NCI-H524 (cell line): Measurements from ENCODE around the gene AIG1.
"Not testable (repeated sequence)": the region's sequence is repeated elsewhere in the genome, so short reads cannot be mapped to it uniquely, and the experiment has no call there.

Experiments used
- DNase-seq, 2 experiments: peaks; one replicate each; lab custom pipeline; 2025; lab: John Stamatoyannopoulos, UW

Gene AIG1

GRCh38 chr6:143058987-143059386 is 1.7 kb upstream of the AIG1 start:
- DNase-seq: peak in 1 of 2 experiments; percentile 42

- peak in 1 of 2 experiments; percentile 28 for DNase-seq
These were observed 881 bp upstream of the AIG1 start for GRCh38 chr6:143059663-143060353.

GRCh38 chr6:143060354-143060805 is 309 bp upstream of the AIG1 start:
- DNase-seq: peak; percentile 36 to 78

GRCh38 chr6:143061597-143062385 is 1.1 kb downstream of the AIG1 start:
- no peak for DNase-seq

- DNase-seq: no peak
These were observed 1.9 kb downstream of the AIG1 start for GRCh38 chr6:143062551-143062950.

- no peak for DNase-seq
These were observed 2.9 kb downstream of the AIG1 start for GRCh38 chr6:143063631-143064030.

- no peak for DNase-seq
These were observed 3.6 kb downstream of the AIG1 start for GRCh38 chr6:143064271-143064670.

- no peak for DNase-seq
These were observed 4.4 kb downstream of the AIG1 start for GRCh38 chr6:143064951-143065683.

- DNase-seq: no peak
These were observed 7.3 kb downstream of the AIG1 start for GRCh38 chr6:143068001-143068400.

- DNase-seq: no peak
These were observed 13.4 kb downstream of the AIG1 start for GRCh38 chr6:143074101-143074500.

GRCh38 chr6:143074670-143075318 is 14.1 kb downstream of the AIG1 start:
- DNase-seq: no peak

GRCh38 chr6:143078468-143079324 is 18.0 kb downstream of the AIG1 start:
- DNase-seq: no peak

- DNase-seq: no peak
These were observed 18.6 kb downstream of the AIG1 start for GRCh38 chr6:143079325-143079640.

GRCh38 chr6:143082274-143082673 is 21.6 kb downstream of the AIG1 start:
- DNase-seq: not testable (repeated sequence)

GRCh38 chr6:143084019-143084418 is 23.3 kb downstream of the AIG1 start:
- not testable (repeated sequence) for DNase-seq

- not testable (repeated sequence) for DNase-seq
These were observed 26.6 kb downstream of the AIG1 start for GRCh38 chr6:143087335-143087734.

GRCh38 chr6:143087856-143088255 is 27.2 kb downstream of the AIG1 start:
- DNase-seq: no peak

- no peak for DNase-seq
These were observed 29.8 kb downstream of the AIG1 start for GRCh38 chr6:143090314-143091044.

GRCh38 chr6:143092768-143093167 is 32.1 kb downstream of the AIG1 start:
- no peak for DNase-seq

GRCh38 chr6:143093290-143093689 is 32.6 kb downstream of the AIG1 start:
- DNase-seq: no peak

GRCh38 chr6:143096403-143096802 is 35.7 kb downstream of the AIG1 start:
- no peak for DNase-seq
